ENCODE results near the gene RPEL1. TPM values are rescaled to one million over a fixed set of nuclear protein-coding genes. Genes with fewer than 3 reads are reported as not detected.

RPEL1 gene
- 0.06 TPM in 1 of 5 replicates, not detected in the others for total RNA-seq (2022; extraction: Qiagen RNA extraction)

GRCh38 chr10:103245587-103245986, at the start of gene RPEL1:
Gene RPEL1, plus strand, starts transcription at chr10:103245887. Its CDS starts 110 bp downstream, at chr10:103245997.

GRCh38 chr10:103276896-103277712, 31.4 kb downstream of the RPEL1 start, which contains the start of gene INA:
Gene INA, plus strand, starts transcription at chr10:103277138. Its CDS starts 74 bp downstream, at chr10:103277212.

Other genes with a start within 250 kb of the RPEL1 start
- gene NT5C2, start 52.6 kb upstream of the RPEL1 start, total RNA-seq (2022; extraction: Qiagen RNA extraction) = 65.9 to 87.0 TPM (median 71.2 TPM) in 5 replicates
- 19.1 to 24.4 TPM (median 19.5 TPM) in 5 replicates for gene INA, start 31.3 kb downstream of the RPEL1 start, total RNA-seq (2022; extraction: Qiagen RNA extraction)
- gene PCGF6, start 105.3 kb downstream of the RPEL1 start, total RNA-seq (2022; extraction: Qiagen RNA extraction) = 10.1 to 12.0 TPM (median 10.7 TPM) in 5 replicates
- gene TAF5, start 122.1 kb downstream of the RPEL1 start, total RNA-seq (2022; extraction: Qiagen RNA extraction) = 2.2 to 3.1 TPM (median 2.9 TPM) in 5 replicates
- 486 to 546 TPM (median 505 TPM) in 5 replicates for gene ATP5MK, start 150.6 kb downstream of the RPEL1 start, total RNA-seq (2022; extraction: Qiagen RNA extraction)
- gene PDCD11, start 150.7 kb downstream of the RPEL1 start, total RNA-seq (2022; extraction: Qiagen RNA extraction) = 37.3 to 43.9 TPM (median 38.5 TPM) in 5 replicates
- gene CALHM2, start 206.5 kb downstream of the RPEL1 start, total RNA-seq (2022; extraction: Qiagen RNA extraction) = 4.2 to 5.2 TPM (median 5.1 TPM) in 5 replicates
- not detected in 5 replicates for gene CALHM1, start 213.0 kb downstream of the RPEL1 start, total RNA-seq (2022; extraction: Qiagen RNA extraction)
- 0.22 to 0.50 TPM (median 0.41 TPM) in 5 replicates for gene CALHM3, start 233.4 kb downstream of the RPEL1 start, total RNA-seq (2022; extraction: Qiagen RNA extraction)
- gene NEURL1, start 247.8 kb downstream of the RPEL1 start, total RNA-seq (2022; extraction: Qiagen RNA extraction) = 0.40 to 0.97 TPM (median 0.70 TPM) in 5 replicates

Measured in A549 treated with Hydrocortisone at 1 μM for 4 hours (cell line).